B cell (primary cell): Measurements from ENCODE around the gene CNPY2.

Experiments
- CTCF ChIP-seq: fragments of 200-600 bp; IDR thresholded peaks from one replicate; pipeline ENCODE4 v1.8.0; 2022; ENCODE audit warnings: antibody characterized with exemption, mild to moderate bottlenecking
- EZH2 ChIP-seq: IDR thresholded peaks from 2 replicates; pipeline ENCODE4 v1.6.1; 2012; ENCODE audit warnings: borderline replicate concordance, low read depth, mild to moderate bottlenecking, moderate library complexity, low read length; ENCODE audit not compliant: insufficient read depth, poor library complexity, severe bottlenecking

GRCh38 chr12:56317675-56318074 lies 1.9 kb upstream of the CNPY2 start:
- TF ChIP-seq EZH2 (no peak), CTCF (no peak)
